HG02870 (cell line): Measurements from ENCODE around the gene MEX3A.
A peak's percentile ranks its signal among the peaks of the same experiment; 100 is the strongest.
"Not testable (repeated sequence)": the region's sequence is repeated elsewhere in the genome, so short reads cannot be mapped to it uniquely, and the experiment has no call there.

Experiments
- ATAC-seq: cut with Tn5 transposase; IDR thresholded peaks from one replicate; pipeline ENCODE4 v1.9.1; 2021; ENCODE audit warnings: mild to moderate bottlenecking, moderate library complexity; ENCODE audit not compliant: unreplicated experiment

Gene MEX3A

GRCh38 chr1:156056326-156056849, 25.9 kb downstream of the MEX3A start:
- no peak for ATAC-seq

- no peak for ATAC-seq
These were observed 26.8 kb downstream of the MEX3A start for GRCh38 chr1:156055281-156056048.

- ATAC-seq = peak; percentile 69
These were observed 27.6 kb downstream of the MEX3A start, which contains the start of gene LAMTOR2 for GRCh38 chr1:156054500-156055280. LAMTOR2 (plus strand) TSS chr1:156054782; CDS start chr1:156054890, 108 bp downstream.

GRCh38 chr1:156053768-156054499, 28.3 kb downstream of the MEX3A start, which contains the start of gene UBQLN4:
UBQLN4 (minus strand) TSS chr1:156053798; CDS start chr1:156053701, 97 bp downstream.
- peak; percentile 40 for ATAC-seq

- peak; percentile 13 for ATAC-seq
These were observed 29.1 kb downstream of the MEX3A start for GRCh38 chr1:156052862-156053767.

- no peak for ATAC-seq
These were observed 31.1 kb downstream of the MEX3A start for GRCh38 chr1:156051011-156051725.

- no peak for ATAC-seq
These were observed 31.9 kb downstream of the MEX3A start for GRCh38 chr1:156050376-156050775.

- ATAC-seq = no peak
These were observed 33.5 kb downstream of the MEX3A start for GRCh38 chr1:156048663-156049258.

GRCh38 chr1:156045076-156045475, 37.2 kb downstream of the MEX3A start:
- ATAC-seq = no peak

GRCh38 chr1:156042828-156043227, 39.4 kb downstream of the MEX3A start:
- no peak for ATAC-seq

- not testable (repeated sequence) for ATAC-seq
These were observed 47.3 kb downstream of the MEX3A start for GRCh38 chr1:156034991-156035390.

GRCh38 chr1:156033011-156033410, 49.3 kb downstream of the MEX3A start:
- no peak for ATAC-seq

- no peak for ATAC-seq
These were observed 55.7 kb downstream of the MEX3A start for GRCh38 chr1:156026588-156026987.

- ATAC-seq = no peak
These were observed 56.4 kb downstream of the MEX3A start for GRCh38 chr1:156025876-156026275.

- no peak for ATAC-seq
These were observed 57.5 kb downstream of the MEX3A start for GRCh38 chr1:156024801-156025200.
